Ovary (tissue), 3 donors: ENCODE measurements around the gene MLEC.

Experiments
- CTCF ChIP-seq, 3 donors: fragments of 450-650 bp in 2 of 3; fragments of 200-600 bp in 1 of 3; IDR thresholded peaks; one replicate each; pipeline versions ENCODE4 v1.5.1 to v1.8.0; 2016 to 2022; ENCODE audit warnings: antibody characterized with exemption in 3 of 3, mild to moderate bottlenecking in 1 of 3
- EP300 ChIP-seq: sonication (generic); formaldehyde crosslinking; IDR thresholded peaks from one replicate; pipeline ENCODE4 v1.6.1; 2017; ENCODE audit warnings: antibody characterized with exemption
- POLR2A ChIP-seq: fragments of 450-650 bp; IDR thresholded peaks from one replicate; pipeline ENCODE4 v1.6.1; 2017; ENCODE audit warnings: antibody characterized with exemption, mild to moderate bottlenecking, moderate library complexity
- donor health status: DM: no; HTN: no; CAD: no.

DNA sequence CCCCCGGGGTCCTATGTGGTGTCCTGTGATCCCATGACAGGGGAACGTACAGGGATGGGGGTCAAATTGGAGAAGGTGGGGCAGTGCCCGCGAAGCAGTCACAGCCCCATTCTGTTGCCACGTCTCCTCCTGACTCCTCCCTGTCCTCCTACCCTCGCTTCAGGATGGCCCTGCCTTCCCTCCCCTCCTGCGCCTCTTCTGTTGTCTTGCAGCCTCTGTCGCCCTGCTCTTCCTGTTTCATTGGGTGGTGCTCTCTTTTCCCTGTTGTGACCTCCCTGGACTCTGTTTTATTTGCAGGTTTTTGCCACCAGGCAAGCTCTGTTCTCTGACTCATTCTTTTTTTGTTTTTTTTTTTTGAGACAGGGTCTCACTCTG is 27.8 kb upstream of the MLEC start:
- no peak for TF ChIP-seq POLR2A
- TF ChIP-seq CTCF (IDR thresholded peaks at IDR 0.05) = no peak
- no peak for TF ChIP-seq EP300
